Fibroblast of the aortic adventitia (primary cell): ENCODE measurements around the gene MYB. TPM values are rescaled to one million over a fixed set of nuclear protein-coding genes. Genes with fewer than 3 reads are reported as not detected.

Experiments
- DNase-seq: peaks from one replicate; pipeline ENCODE4 v3.0.0-alpha.2; 2010; ENCODE audit warnings: low read depth
- H3K4me3 ChIP-seq: 2 replicates; pipeline ENCODE4 v1.5.1; 2011; ENCODE audit warnings: low read depth, mild to moderate bottlenecking, control low read depth, low read length, moderate library complexity
- total RNA-seq: library from RNA; depleted of rRNA; stranded (reverse); fragments of >200 nt; gene quantifications from 2 replicates; pipeline ENCODE4 v1.2.3, GENCODE V29; 2012; ENCODE audit warnings: low replicate concordance
- TF ChIP-seq, protein P1 (sequence below): IDR thresholded peaks from 2 replicates; pipeline ENCODE4 v1.5.1; 2011; ENCODE audit warnings: mild to moderate bottlenecking, low read length, control low read depth, inconsistent platforms; ENCODE audit not compliant: insufficient read depth

MYB gene
- total RNA-seq, 1 donor: 0.54 TPM

DNA sequence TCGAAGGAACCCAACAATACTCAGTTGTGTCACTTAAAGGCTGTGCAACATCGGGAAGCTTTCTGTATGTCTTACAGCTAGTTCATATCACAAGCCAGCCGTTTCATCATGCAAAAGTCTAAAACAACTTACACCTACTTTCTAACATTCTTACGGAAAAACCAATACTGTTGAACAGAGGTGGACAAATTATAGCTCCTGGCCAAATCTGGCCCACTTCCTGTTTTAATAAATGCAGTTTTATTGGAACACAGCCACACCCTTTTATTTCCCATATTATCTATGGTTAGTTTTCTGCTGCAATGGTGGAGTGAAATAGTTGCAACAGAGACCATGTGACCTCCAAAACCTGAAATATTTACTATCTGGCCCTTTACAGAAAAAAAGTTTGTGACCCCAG, 46.6 kb downstream of the MYB start:
- H3K4me3 ChIP-seq: no peak overlapping the region
- no peak for DNase-seq
- TF ChIP-seq, protein P1, sequence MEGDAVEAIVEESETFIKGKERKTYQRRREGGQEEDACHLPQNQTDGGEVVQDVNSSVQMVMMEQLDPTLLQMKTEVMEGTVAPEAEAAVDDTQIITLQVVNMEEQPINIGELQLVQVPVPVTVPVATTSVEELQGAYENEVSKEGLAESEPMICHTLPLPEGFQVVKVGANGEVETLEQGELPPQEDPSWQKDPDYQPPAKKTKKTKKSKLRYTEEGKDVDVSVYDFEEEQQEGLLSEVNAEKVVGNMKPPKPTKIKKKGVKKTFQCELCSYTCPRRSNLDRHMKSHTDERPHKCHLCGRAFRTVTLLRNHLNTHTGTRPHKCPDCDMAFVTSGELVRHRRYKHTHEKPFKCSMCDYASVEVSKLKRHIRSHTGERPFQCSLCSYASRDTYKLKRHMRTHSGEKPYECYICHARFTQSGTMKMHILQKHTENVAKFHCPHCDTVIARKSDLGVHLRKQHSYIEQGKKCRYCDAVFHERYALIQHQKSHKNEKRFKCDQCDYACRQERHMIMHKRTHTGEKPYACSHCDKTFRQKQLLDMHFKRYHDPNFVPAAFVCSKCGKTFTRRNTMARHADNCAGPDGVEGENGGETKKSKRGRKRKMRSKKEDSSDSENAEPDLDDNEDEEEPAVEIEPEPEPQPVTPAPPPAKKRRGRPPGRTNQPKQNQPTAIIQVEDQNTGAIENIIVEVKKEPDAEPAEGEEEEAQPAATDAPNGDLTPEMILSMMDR: no peak

DNA sequence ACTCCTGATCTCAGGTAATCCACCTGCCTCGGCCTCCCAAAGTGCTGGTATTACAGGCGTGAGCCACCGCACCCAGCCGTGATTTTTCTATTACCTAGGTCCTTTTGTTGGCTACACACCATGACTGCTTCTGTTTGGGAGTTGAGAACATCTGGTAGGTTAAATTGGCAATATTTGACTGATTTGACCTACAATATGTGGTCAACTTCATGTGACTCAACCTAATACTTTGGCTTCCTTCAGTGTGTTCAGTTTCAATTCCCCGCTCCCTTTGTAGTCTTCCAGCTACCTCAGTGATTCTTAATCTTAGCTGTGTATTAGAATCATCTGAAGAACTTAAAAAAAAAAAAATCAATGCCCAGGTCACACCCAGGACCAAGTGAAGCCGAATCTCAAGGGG, 47.4 kb downstream of the MYB start:
- DNase-seq: no peak
- H3K4me3 ChIP-seq: no peak overlapping the region
- TF ChIP-seq, protein P1: no peak

DNA sequence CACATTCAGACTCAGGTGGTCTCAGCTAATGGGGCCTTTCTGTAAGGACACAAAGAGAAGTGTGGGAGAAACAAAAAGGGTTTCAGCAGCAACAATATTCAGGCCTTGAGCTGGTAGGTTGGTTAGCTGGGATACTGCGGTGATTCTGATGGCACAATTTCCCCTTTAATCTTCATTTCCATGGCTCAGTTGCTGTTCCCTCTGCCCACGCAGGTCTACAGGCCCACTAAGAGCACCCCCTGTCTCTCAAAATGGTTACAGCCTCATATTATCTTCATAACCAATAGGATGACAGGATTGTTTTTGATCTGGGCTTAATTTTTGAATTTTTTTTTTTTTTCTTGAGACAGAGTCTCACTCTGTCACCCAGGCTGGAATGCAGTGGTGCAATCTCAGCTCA, 48.9 kb downstream of the MYB start:
- no peak overlapping the region for H3K4me3 ChIP-seq
- DNase-seq: no peak
- TF ChIP-seq, protein P1: no peak

DNA sequence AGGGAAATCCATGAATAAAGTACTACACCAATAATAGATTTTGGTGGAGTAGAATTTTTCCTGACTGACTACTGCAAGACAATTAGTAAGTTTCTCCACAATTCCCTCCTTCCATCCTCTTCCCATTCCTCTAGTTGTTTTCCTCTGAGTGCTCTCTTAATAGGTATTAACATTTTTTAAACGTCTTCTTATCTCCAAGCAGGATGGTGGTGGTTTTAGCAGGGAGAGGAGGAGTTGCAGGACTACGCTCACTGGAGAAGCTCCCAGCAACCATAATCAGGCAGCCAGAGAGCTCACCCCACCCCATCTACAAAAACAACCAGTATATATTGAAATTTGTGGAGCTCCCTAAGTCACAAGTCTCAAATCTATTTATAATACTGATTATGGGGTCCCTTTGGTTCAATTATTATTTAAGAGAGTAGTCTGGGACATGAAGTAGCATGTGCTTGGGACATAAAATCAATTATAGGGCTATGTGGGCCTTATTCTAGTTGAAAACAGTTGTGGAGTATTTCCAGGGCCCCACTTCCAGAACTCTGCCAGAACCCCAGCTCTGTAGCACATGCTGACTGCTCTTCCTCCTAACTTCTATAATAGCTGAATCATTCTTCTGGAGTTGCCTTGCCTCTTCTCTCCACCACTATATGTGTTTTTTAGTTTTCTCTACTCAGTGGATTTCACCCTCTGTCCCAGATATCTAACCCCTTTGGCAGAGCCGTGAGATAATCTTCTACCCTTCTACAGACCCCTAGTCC, 49.8 kb downstream of the MYB start:
- TF ChIP-seq, protein P1: no peak
- no peak overlapping the region for H3K4me3 ChIP-seq
- peak; percentile 35 for DNase-seq

DNA sequence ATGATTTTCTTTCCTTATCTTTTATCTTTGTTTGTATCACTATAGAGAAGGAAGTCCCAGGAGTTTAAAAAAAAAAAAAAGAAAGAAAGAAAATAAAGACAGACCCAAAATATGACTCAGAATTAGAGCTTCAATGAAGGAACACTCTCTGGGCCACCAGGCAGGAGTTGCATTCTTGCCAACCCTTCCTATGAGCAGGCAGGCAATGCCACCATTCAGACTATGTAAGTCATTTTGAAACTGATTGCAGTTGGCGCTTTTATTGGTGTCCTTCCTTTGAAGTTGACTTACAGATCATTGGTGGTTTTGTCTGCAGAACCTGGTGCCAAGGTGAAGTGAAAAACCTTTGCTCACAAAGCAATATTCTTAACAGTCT, 50.3 kb downstream of the MYB start:
- DNase-seq: peak; percentile 35
- TF ChIP-seq, protein P1: no peak
- H3K4me3 ChIP-seq: no peak overlapping the region

DNA sequence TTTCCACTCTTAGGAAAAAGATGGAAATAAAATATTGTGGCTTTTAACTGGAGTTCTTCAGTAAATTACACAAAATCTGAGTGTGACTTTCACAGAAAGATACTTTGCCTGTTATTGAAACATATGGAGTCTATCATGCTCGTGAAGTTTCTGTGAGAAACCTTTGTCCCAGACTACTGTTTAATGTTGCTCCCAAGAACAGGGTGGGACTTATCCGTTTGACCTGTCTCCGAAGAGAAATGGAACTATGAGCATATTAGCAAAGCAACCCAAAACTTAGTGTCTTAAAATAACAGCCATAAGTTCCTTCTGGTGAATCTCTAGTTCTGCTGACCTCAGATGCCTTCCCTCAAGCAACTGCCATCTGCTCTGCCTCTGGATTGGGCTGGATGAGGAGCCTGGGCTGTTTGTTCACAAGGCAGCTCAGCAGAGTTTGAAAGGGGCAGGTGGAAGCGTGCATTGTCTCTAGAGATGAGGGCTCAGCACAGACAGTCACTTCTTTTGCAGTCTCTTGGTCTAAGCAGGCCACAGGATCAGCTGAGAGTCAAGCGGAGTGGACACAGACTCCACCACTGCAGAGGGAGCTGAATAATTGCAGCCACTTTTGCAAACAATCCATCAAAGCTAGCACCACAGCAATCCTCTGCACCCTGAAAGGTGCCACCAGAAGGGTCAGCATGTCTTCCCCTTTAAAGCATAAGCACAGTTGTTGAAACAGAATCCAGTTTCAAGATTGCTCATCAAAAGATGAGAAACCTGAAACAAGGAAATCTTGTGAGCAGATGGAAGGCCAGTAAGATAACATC, 52.8 kb downstream of the MYB start:
- TF ChIP-seq, protein P1: no peak
- no peak overlapping the region for H3K4me3 ChIP-seq
- DNase-seq: peak; percentile 17
